Measurements from ENCODE around the gene DCDC1. TPM values are rescaled to one million over a fixed set of nuclear protein-coding genes. Genes with fewer than 3 reads are reported as not detected.

Gene DCDC1
- total RNA-seq, 2 donors from 2014 or later, result not detected

- Histone ChIP-seq H3K9me3 (no peaks in the 10 kb centered on the region), H3K9ac (ENCODE audit: low read depth in 2 of 2, low read length in 2 of 2) (no peak overlapping the region), H3K27ac (no peak overlapping the region), H3K4me1 (no peaks in the 10 kb centered on the region), H3K4me3 (no peak overlapping the region), H3K36me3 (no peaks in the 10 kb centered on the region), H3K27me3 (no peaks in the 10 kb centered on the region)
- no peak for TF ChIP-seq CTCF (IDR thresholded peaks at IDR 0.05)
- intact Hi-C loops (cut with DNase I), result no loop called here
- DNase-seq, result no peak
Measured at GRCh38 chr11:31267720-31268119, 101.8 kb downstream of the DCDC1 start.

- no peak for TF ChIP-seq CTCF (IDR thresholded peaks at IDR 0.05)
Measured at GRCh38 chr11:31264834-31265233, 104.7 kb downstream of the DCDC1 start.

GRCh38 chr11:31262761-31263160 lies 106.8 kb downstream of the DCDC1 start:
- intact Hi-C loops (cut with DNase I), result no loop called here
- Histone ChIP-seq H3K4me3 (no peak overlapping the region), H3K36me3 (no peaks in the 10 kb centered on the region), H3K27ac (no peak overlapping the region), H3K4me1 (no peaks in the 10 kb centered on the region), H3K9me3 (no peaks in the 10 kb centered on the region), H3K9ac (ENCODE audit: low read depth in 2 of 2, low read length in 2 of 2) (no peak overlapping the region), H3K27me3 (no peaks in the 10 kb centered on the region)
- no peak for TF ChIP-seq CTCF (IDR thresholded peaks at IDR 0.05)
- DNase-seq, result no peak

More at GRCh38 chr11:31264834-31265233, 104.7 kb downstream of the DCDC1 start:
- H3K27me3 ChIP-seq, result no peaks in the 10 kb centered on the region
- no peak for DNase-seq
- no peaks in the 10 kb centered on the region for H3K36me3 ChIP-seq
- H3K9ac ChIP-seq (ENCODE audit: low read depth in 2 of 2, low read length in 2 of 2), result no peak overlapping the region
- H3K27ac ChIP-seq, result no peak overlapping the region
- no peaks in the 10 kb centered on the region for H3K4me1 ChIP-seq
- no peaks in the 10 kb centered on the region for H3K9me3 ChIP-seq
- no peak overlapping the region for H3K4me3 ChIP-seq
- intact Hi-C loops (cut with DNase I), result no loop called here

GRCh38 chr11:31259797-31260196 lies 109.7 kb downstream of the DCDC1 start:
- H3K4me1 ChIP-seq, result no peaks in the 10 kb centered on the region
- H3K4me3 ChIP-seq, result no peak overlapping the region
- no peak overlapping the region for H3K27ac ChIP-seq
- no peak for TF ChIP-seq CTCF (IDR thresholded peaks at IDR 0.05)
- DNase-seq, result no peak
- H3K9ac ChIP-seq (ENCODE audit: low read depth in 2 of 2, low read length in 2 of 2), result no peak overlapping the region
- intact Hi-C loops (cut with DNase I), result no loop called here
- H3K9me3 ChIP-seq, result no peaks in the 10 kb centered on the region
- H3K36me3 ChIP-seq, result no peaks in the 10 kb centered on the region
- H3K27me3 ChIP-seq, result no peaks in the 10 kb centered on the region

GRCh38 chr11:31254415-31254814 lies 115.1 kb downstream of the DCDC1 start:
- TF ChIP-seq CTCF (IDR thresholded peaks at IDR 0.05), result no peak
- no peaks in the 10 kb centered on the region for H3K27me3 ChIP-seq
- H3K4me3 ChIP-seq, result no peak overlapping the region
- H3K9me3 ChIP-seq, result no peaks in the 10 kb centered on the region
- H3K36me3 ChIP-seq, result no peaks in the 10 kb centered on the region
- DNase-seq, result no peak
- H3K9ac ChIP-seq (ENCODE audit: low read depth in 2 of 2, low read length in 2 of 2), result no peak overlapping the region
- no peak overlapping the region for H3K27ac ChIP-seq
- intact Hi-C loops (cut with DNase I), result no loop called here
- no peaks in the 10 kb centered on the region for H3K4me1 ChIP-seq

GRCh38 chr11:31248768-31249167 lies 120.8 kb downstream of the DCDC1 start:
- H3K4me3 ChIP-seq, result no peak overlapping the region
- DNase-seq, result no peak
- H3K36me3 ChIP-seq, result no peaks in the 10 kb centered on the region
- no peak for TF ChIP-seq CTCF (IDR thresholded peaks at IDR 0.05)
- no peaks in the 10 kb centered on the region for H3K27me3 ChIP-seq
- intact Hi-C loops (cut with DNase I), result loop anchor here (10.0 kb wide), 2 partner anchors 626 to 926 kb away; no protein-coding TSS in a partner anchor
- no peak overlapping the region for H3K27ac ChIP-seq
- no peaks in the 10 kb centered on the region for H3K4me1 ChIP-seq
- no peak overlapping the region for H3K9ac ChIP-seq (ENCODE audit: low read depth in 2 of 2, low read length in 2 of 2)
- no peaks in the 10 kb centered on the region for H3K9me3 ChIP-seq
